ENCODE measurements around the gene UFSP2. TPM values are rescaled to one million over a fixed set of nuclear protein-coding genes. Genes with fewer than 3 reads are reported as not detected.

The UFSP2 gene
- total RNA-seq, 1 donor from 2014 or later, result 38.0 TPM

- DNase-seq, result no peak
- no peaks in the 10 kb centered on the region for H3K36me3 Mint-ChIP-seq (ENCODE audit: unreplicated experiment)
- no peaks in the 10 kb centered on the region for H3K9me3 Mint-ChIP-seq (ENCODE audit: unreplicated experiment)
- no peak overlapping the region for H3K4me3 Mint-ChIP-seq (ENCODE audit: unreplicated experiment)
- no peaks in the 10 kb centered on the region for H3K4me1 Mint-ChIP-seq (ENCODE audit: low read depth, unreplicated experiment)
- no peak for TF ChIP-seq CTCF (IDR thresholded peaks at IDR 0.05; ENCODE audit: partially characterized antibody, unreplicated experiment)
- no peak overlapping the region for H3K27ac Mint-ChIP-seq (ENCODE audit: unreplicated experiment)
- no peaks in the 10 kb centered on the region for H3K27me3 Mint-ChIP-seq (ENCODE audit: unreplicated experiment)
Observed at GRCh38 chr4:185435466-185435865, 9.7 kb upstream of the UFSP2 start.

GRCh38 chr4:185429660-185430059, 3.9 kb upstream of the UFSP2 start:
- no peak overlapping the region for H3K27ac Mint-ChIP-seq (ENCODE audit: unreplicated experiment)

GRCh38 chr4:185426960-185427688, 1.4 kb upstream of the UFSP2 start:
- H3K4me3 Mint-ChIP-seq (ENCODE audit: unreplicated experiment), result peak overlapping the region; percentile 16
- DNase-seq, result no peak
- H3K36me3 Mint-ChIP-seq (ENCODE audit: unreplicated experiment), result no peaks in the 10 kb centered on the region
- H3K27ac Mint-ChIP-seq (ENCODE audit: unreplicated experiment), result no peak overlapping the region
- H3K9me3 Mint-ChIP-seq (ENCODE audit: unreplicated experiment), result peaks cover 11% of the 10 kb centered on the region
- peaks cover 5% of the 10 kb centered on the region for H3K4me1 Mint-ChIP-seq (ENCODE audit: low read depth, unreplicated experiment)
- no peak for TF ChIP-seq CTCF (IDR thresholded peaks at IDR 0.05; ENCODE audit: partially characterized antibody, unreplicated experiment)
- peaks cover 8% of the 10 kb centered on the region for H3K27me3 Mint-ChIP-seq (ENCODE audit: unreplicated experiment)

More at GRCh38 chr4:185429660-185430059, 3.9 kb upstream of the UFSP2 start:
- Mint-ChIP-seq H3K9me3 (ENCODE audit: unreplicated experiment) (peaks cover 11% of the 10 kb centered on the region), H3K36me3 (ENCODE audit: unreplicated experiment) (no peaks in the 10 kb centered on the region), H3K4me3 (ENCODE audit: unreplicated experiment) (no peak overlapping the region), H3K4me1 (ENCODE audit: low read depth, unreplicated experiment) (peaks cover 4% of the 10 kb centered on the region), H3K27me3 (ENCODE audit: unreplicated experiment) (peaks cover 8% of the 10 kb centered on the region)
- DNase-seq, result no peak
- TF ChIP-seq CTCF (IDR thresholded peaks at IDR 0.05; ENCODE audit: partially characterized antibody, unreplicated experiment), result no peak

GRCh38 chr4:185424905-185425646, 688 bp downstream of the UFSP2 start:
- Mint-ChIP-seq H3K9me3 (ENCODE audit: unreplicated experiment) (peaks cover 11% of the 10 kb centered on the region), H3K27ac (ENCODE audit: unreplicated experiment) (peak overlapping the region; percentile 79), H3K4me3 (ENCODE audit: unreplicated experiment) (peak overlapping the region; percentile 90), H3K27me3 (ENCODE audit: unreplicated experiment) (peaks cover 8% of the 10 kb centered on the region), H3K4me1 (ENCODE audit: low read depth, unreplicated experiment) (peaks cover 8% of the 10 kb centered on the region), H3K36me3 (ENCODE audit: unreplicated experiment) (no peaks in the 10 kb centered on the region)
- DNase-seq, result no peak
- no peak for TF ChIP-seq CTCF (IDR thresholded peaks at IDR 0.05; ENCODE audit: partially characterized antibody, unreplicated experiment)

Measured in glutamatergic neuron (in vitro differentiated cells).